ENCODE data around the gene DDX19B.

Gene DDX19B

GRCh38 chr16:70381604-70382342 lies 82.8 kb downstream of the DDX19B start (continued):
- TF ChIP-seq BCL11B (tag by site-specific recombination; IDR thresholded peaks at IDR 0.05; ENCODE audit: low read depth) (peak; percentile 64; the same call in 1 of the 2 replicates), ZNF530 (tag by site-specific recombination; IDR thresholded peaks at IDR 0.05; ENCODE audit: low read depth) (no peak), ZNF580 (tag by site-specific recombination; IDR thresholded peaks at IDR 0.05) (0 out of 2 replicates have a peak, but pooled peaks have one; percentile 9), ZNF654 (tag by site-specific recombination; IDR thresholded peaks at IDR 0.05; ENCODE audit: low read depth) (no peak), ZNF391 (tag by site-specific recombination; IDR thresholded peaks at IDR 0.05; ENCODE audit: borderline replicate concordance, low read depth) (peak; percentile 64; the same call in 1 of the 2 replicates), ZNF10 (tag by site-specific recombination; IDR thresholded peaks at IDR 0.05) (0 out of 2 replicates have a peak, but pooled peaks have one; percentile 23), ZSCAN30 (tag by site-specific recombination; IDR thresholded peaks at IDR 0.05) (0 out of 2 replicates have a peak, but pooled peaks have one; percentile 20), ZIC2 (tag by site-specific recombination; IDR thresholded peaks at IDR 0.05) (peak; percentile 72), ZNF76 (tag by site-specific recombination; IDR thresholded peaks at IDR 0.05; ENCODE audit: borderline replicate concordance, low read depth) (no peak), KLF17 (tag by site-specific recombination; IDR thresholded peaks at IDR 0.05) (no peak), ZNF335 (tag by site-specific recombination; conservative IDR thresholded peaks at IDR 0.05) (peak; percentile 91), KLF9 (tag by site-specific recombination; IDR thresholded peaks at IDR 0.05; ENCODE audit: low read depth) (peak; percentile 41; the same call in 1 of the 2 replicates), ZNF600 (tag by site-specific recombination; IDR thresholded peaks at IDR 0.05) (peak; percentile 37; the same call in 1 of the 2 replicates), SP3 (tag by site-specific recombination; IDR thresholded peaks at IDR 0.05) (peak; percentile 28; the same call in 1 of the 2 replicates), REPIN1 (tag by site-specific recombination; IDR thresholded peaks at IDR 0.05; ENCODE audit: low read depth) (no peak), GLI4 (tag by site-specific recombination; IDR thresholded peaks at IDR 0.05) (no peak), ZBTB20 (tag by site-specific recombination; IDR thresholded peaks at IDR 0.05) (peak; percentile 100), ZNF148 (tag by site-specific recombination; IDR thresholded peaks at IDR 0.05; ENCODE audit: borderline replicate concordance) (no peak), ZNF24 (tag by site-specific recombination; IDR thresholded peaks at IDR 0.05) (no peak), ZNF324 (tag by site-specific recombination; IDR thresholded peaks at IDR 0.05) (no peak), ZNF175 (tag by site-specific recombination; IDR thresholded peaks at IDR 0.05) (no peak), ZNF473 (tag by site-specific recombination; IDR thresholded peaks at IDR 0.05) (no peak), ZFP69B (tag by site-specific recombination; IDR thresholded peaks at IDR 0.05) (no peak; the same call in 1 of the 2 replicates), GFI1B (tag by site-specific recombination; IDR thresholded peaks at IDR 0.05) (no peak), ZNF184 (tag by site-specific recombination; IDR thresholded peaks at IDR 0.05) (no peak), ZFP37 (tag by site-specific recombination; IDR thresholded peaks at IDR 0.05) (peak; percentile 27; the same call in 1 of the 2 replicates), ZNF354C (tag by site-specific recombination; IDR thresholded peaks at IDR 0.05; ENCODE audit: borderline replicate concordance, low read depth) (no peak), CTCF (tag by site-specific recombination; IDR thresholded peaks at IDR 0.05) (no peak), ZNF16 (tag by site-specific recombination; IDR thresholded peaks at IDR 0.05; ENCODE audit: low read depth) (no peak), ZNF23 (tag by site-specific recombination; IDR thresholded peaks at IDR 0.05; ENCODE audit: borderline replicate concordance) (no peak)
- TF ChIP-seq, protein P1, sequence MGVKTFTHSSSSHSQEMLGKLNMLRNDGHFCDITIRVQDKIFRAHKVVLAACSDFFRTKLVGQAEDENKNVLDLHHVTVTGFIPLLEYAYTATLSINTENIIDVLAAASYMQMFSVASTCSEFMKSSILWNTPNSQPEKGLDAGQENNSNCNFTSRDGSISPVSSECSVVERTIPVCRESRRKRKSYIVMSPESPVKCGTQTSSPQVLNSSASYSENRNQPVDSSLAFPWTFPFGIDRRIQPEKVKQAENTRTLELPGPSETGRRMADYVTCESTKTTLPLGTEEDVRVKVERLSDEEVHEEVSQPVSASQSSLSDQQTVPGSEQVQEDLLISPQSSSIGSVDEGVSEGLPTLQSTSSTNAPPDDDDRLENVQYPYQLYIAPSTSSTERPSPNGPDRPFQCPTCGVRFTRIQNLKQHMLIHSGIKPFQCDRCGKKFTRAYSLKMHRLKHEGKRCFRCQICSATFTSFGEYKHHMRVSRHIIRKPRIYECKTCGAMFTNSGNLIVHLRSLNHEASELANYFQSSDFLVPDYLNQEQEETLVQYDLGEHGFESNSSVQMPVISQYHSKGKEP (tag by site-specific recombination; IDR thresholded peaks at IDR 0.05) = no peak
- TF ChIP-seq, protein P2, sequence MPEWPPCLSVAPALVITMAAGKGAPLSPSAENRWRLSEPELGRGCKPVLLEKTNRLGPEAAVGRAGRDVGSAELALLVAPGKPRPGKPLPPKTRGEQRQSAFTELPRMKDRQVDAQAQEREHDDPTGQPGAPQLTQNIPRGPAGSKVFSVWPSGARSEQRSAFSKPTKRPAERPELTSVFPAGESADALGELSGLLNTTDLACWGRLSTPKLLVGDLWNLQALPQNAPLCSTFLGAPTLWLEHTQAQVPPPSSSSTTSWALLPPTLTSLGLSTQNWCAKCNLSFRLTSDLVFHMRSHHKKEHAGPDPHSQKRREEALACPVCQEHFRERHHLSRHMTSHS (tag by site-specific recombination; IDR thresholded peaks at IDR 0.05) = no peak

Measured in HEK293 (cell line).